Measurements from ENCODE around the gene GAA.
"Not testable (repeated sequence)": the region's sequence is repeated elsewhere in the genome, so short reads cannot be mapped to it uniquely, and the experiment has no call there.

Gene GAA

DNA sequence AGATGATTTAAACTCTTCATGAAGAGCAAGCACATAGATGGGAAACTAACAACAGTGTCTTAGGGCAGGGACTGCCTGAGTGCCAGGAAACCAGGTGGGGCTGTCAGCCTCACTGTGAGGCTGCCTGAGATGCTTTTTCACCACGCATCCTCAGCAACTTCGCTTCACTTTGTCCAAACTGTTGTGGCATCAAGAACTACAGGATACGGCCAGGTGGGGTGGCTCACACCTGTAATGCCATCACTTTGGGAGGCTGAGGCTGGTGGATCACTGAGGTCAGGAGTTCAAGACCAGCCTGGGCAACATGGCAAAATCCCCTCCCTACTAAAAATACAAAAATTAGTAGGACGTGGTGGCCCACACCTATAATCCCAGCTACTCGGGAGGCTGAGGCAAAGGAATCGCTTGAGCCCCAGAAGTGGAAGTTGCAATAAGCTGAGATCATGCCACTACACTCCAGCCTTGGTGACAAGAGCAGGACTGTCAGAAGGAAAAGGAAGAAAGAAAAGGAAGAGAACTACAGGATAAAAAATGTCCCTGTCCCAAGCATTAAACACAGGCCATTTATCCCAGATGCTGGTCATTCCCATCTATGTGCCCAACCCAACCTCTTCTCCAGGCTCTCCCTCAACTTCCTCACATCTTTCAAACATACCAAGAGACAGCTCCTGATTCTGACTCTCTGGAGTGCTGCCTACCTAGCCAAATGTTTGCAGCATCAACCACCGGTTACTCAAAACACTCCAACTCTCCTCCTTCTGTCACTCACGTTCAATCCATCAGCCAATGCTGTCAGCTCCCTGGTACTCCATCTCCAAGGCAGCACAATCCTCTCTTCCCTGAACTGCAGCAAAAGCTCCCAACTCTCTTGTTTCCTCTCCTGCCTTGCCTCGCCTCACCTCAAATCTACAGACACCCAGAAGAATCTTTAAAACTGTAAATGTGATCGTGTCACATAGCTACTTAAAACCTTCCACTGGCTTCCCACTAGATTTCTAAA, 44.0 kb downstream of the GAA start:
- no peak for DNase-seq (ENCODE audit: low spot score)

DNA sequence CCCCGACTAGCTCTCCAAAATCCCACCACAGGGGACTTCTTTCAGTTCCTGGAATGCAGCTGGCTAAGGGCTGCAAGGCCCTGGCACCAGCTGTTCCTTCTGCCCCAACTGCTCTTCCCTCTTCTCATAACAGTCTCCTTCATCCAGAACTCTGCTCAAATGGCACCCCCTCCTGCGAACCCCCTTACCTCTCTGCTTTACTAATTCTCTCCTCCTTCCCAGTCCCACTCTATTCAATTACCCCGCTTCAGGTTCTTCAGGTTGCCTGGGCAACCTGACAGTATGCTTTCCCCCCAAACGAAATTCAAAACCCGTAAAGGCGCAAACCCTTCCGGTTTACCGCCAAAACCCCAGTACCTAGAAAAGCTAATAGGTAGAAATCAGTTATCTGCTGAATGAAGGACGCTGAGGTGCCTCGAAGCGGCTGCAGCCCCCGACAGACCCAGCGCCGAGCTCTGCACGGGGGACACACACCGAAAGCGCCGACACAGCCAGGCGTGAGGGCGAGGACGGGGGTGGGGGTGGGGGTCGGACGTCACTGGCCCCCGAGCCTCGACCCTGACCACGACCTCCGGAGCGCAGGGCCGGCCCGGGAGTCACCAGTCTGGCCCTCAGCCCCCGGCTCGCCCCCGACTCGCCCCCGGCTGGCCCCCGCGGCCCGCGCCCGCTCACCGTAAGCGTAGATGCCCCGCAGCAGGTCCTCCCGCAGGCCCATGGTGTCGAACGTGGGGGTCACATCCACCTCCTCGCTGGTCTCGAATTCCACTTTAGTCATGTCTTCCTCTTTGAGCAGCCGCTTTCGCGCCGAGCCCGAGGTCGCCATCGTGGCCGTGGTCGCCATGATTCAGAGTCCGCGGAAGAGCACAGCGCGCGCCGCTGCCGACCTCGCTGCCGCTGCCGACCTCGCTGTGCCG, 45.0 kb downstream of the GAA start:
- DNase-seq (ENCODE audit: low spot score): peak; percentile 80

DNA sequence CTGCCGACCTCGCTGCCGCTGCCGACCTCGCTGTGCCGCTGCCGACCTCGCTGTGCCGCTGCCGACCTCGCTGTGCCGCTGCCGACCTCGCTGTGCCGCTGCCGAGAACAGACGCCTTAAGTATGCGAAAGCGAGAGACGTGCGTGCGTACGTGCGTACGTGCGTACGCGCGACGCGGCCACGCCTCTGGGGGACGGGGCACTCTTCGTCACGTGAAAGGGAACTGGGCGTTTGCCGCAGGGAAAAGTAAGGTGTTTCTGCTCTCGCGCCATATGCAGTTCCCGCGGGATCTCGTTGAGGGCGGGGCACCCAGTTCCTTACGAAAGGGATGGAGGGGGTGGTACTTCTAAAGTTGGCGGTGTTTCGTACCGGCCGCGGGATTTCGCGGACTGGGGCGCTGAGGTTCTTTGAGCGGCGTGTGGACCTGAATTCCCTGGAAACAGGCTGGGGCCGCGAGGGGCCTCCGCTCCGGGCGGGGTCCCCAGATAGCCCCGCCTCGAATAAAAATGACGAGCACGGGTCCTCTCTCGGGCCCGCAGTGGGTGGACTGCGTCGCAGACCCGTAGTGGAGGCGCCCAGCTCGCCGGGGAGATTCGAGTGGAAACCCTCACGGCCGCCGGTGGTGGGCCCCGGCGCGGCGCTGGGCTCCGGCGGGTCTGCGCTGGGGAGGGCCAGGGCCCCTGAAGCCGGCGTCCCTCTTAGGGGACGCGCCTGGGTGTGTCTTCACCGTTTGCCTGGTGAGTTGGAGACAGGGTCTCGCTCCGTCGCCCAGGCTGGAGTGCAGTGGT, 45.8 kb downstream of the GAA start, which contains the start of gene EIF4A3:
Gene EIF4A3 (minus strand): TSS at position 94 of the 788 bp plus-strand sequence. CDS start 167 bp downstream, outside the sequence.
- DNase-seq (ENCODE audit: low spot score): peak; percentile 99

DNA sequence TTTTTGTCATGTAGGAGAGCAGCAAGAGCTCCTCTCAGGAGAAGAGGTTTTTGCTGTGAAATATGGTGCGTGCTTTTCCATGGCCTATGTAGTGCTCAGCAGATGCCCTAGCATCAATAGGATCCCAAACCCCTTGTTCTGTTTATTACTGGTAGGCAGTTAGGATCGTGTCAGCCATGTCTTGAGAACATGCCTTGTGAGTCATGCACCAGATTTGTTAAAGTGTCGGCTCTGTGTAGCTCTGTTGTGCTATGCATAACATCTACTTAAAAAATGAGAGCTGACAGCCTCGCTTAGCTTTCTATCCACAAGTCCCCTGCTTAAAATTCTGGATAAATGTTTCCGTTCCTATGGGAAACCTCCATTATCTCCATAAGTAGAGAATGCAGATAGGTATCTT, 50.0 kb downstream of the GAA start:
- DNase-seq (ENCODE audit: low spot score): no peak

DNA sequence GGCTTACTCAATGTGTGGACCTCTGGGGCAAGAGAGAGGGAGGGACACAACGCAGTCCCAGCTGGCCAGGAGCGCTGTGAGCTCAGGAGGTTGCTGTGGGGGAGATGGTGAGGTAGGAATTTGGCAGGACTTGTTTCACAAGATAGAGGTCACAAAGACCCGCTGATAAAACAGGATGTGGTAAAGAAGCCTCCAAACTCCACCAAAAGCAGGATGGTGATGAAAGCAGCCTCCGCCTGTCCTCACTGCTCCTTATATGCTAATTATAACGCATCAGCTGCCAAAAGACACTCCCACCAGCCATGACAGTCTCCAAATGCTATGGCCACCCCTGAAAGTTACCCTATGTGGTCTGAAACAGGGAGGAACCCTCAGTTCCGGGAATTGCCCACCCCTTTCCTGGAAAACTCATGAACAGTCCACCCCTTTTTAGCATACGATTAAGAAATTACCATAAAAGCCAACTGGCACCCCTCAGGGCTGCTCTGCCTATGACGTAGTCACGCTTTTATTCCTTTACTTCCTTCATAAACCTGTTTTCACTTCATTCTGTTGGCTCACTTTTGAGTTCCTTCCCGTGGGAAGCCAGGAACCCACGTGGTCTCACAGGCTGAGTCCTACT, 50.8 kb downstream of the GAA start:
- DNase-seq (ENCODE audit: low spot score): no peak

DNA sequence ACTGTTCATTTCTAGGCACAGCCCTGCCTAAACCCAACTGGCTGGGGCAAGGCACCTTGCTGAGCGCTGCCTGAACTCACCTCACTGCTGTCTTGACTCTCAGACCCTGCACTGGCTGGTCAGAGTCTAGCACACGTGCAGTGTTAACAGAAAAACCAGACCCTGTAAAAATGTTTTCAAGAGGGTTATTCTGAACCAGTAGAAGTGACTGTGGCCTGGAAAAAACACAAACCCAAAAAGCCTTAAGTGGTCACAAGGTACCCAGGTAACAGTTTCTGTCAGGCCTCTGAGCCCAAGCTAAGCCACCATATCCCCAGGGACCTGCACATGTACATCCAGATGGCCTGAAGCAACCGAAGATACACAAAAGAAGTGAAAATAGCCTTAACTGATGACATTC, 51.6 kb downstream of the GAA start:
- DNase-seq (ENCODE audit: low spot score): no peak

DNA sequence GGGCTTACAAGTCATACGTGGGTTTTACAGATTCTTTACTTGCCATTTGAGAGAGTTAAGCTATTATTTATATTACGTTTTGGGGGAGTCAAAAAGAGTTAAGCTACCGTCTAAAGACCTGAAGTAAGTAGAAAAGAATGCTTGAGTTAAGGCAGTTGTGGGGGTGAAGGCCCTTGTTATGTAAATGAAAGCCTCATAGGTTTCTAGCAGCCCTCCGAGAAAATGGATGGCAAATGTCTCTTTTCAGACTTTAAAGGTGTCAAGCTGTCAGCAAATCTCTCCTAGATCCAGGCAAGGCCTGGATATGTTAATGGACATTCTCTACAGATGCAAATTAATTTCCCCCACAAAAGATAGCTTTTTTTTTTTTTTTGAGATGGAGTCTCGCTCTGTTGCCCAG, 52.8 kb downstream of the GAA start:
- DNase-seq (ENCODE audit: low spot score): no peak

DNA sequence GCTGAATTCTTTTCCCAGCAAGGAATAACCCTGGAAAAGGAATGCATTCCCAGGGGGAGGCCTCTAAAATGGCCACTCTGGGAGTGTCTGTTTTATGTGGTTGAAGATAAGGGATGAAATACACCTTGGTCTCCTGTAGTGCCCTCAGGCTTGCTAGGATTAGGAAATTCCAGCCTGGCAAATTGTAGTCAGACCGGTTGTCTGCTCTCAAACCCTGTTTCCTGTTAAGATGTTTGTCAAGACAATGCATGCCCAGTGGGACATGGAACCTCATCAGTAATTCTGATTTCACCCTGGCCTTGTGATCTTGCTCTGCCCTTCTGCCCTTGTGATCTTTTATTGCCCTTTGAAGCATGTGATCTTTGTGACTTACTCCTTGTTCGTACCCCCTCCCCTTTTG, 54.2 kb downstream of the GAA start:
- DNase-seq (ENCODE audit: low spot score): not testable (repeated sequence)

DNA sequence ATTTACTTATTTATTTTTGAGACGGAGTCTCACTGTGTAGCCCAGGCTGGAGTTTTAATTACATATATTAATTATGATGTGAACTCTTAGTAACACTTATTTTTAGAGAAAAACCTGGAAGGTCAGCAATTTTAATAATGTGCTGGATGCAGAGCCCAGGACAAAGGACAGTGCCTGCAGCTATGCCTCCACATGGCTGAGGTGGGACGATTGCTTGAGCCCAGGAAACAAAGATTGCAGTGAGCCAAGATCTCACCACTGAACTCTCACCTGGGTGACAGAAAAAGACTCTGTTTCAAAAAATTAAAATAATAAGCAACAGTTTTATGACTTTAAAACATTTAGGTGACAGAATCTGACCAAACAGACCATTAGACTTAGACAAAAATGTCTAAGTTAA, 57.5 kb downstream of the GAA start:
- no peak for DNase-seq (ENCODE audit: low spot score)

DNA sequence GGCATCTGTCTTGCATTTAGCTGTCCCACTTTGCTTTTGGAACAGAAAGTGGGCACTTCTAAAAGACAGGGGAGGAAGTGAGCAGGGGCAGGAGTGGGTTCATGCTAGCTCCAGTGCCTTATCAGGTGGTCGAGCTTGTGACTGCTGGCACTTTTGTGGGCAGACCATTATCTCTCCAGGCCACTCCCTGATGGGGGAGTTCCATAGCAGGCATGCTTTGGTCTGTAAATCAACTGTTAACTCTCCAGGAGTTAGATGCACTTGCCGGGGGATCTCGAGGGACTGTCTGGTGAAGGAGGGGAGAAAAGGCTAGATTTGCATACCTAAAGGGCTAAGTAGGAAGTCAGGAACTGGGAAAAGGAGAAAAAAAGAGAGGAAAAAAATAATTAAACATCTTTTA, 59.2 kb downstream of the GAA start:
- DNase-seq (ENCODE audit: low spot score): no peak

DNA sequence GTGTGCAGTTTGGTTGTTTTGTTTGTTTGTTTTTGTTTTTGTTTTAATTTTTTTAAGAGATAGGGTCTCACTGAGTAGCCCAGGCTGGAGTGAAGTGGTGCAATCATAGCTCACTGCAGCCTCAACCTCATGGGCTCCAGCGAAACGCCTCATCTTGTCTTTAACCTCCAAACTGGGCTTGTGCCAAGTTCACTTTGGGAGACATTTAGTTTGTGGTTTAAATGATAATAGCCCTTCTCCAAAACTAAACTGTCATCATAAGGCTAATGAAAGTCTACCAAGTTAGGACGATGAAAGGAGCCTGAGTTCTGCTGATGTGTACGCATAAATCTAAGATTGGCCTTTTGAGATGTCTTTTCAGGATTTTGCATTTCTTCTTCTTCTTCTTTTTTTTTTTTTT, 62.0 kb downstream of the GAA start:
- DNase-seq (ENCODE audit: low spot score): no peak

DNA sequence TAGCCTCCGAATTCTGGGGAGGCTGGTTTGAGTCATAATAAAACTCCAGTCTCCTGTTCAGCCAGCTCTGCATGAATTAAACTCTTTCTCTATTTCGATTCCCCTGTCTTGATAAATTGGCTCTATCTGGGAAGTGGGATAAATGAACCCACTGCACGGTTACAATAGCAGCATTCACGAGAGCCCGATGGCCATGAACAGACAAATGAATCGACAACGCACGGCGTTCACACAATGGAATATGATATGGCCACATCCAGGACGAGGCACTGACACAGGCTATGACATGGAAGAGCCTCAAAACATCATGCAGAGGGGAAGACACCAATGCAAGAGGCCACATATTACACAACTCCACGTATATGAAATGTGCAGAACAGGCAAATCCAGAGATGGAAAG, 62.8 kb downstream of the GAA start:
- DNase-seq (ENCODE audit: low spot score): no peak

DNA sequence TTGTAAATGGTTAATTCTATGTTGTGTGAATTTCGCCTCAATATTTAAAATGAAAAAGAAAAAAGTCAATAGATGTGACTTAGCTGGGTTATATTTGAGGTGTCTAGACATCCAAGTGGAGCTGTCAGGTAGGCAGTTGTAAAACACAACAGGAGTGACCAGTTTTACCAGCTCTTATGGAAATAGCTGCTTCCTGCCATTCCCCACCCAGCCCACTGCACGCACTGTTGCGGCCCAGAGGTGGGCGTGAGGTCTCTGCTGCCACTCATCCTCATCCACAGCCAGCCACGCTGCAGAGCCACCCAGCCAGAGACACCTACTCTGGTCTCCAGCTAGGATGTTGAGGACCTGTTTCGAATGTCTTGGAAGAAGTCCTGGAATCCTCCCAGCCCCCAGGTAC, 65.1 kb downstream of the GAA start:
- DNase-seq (ENCODE audit: low spot score): no peak

DNA sequence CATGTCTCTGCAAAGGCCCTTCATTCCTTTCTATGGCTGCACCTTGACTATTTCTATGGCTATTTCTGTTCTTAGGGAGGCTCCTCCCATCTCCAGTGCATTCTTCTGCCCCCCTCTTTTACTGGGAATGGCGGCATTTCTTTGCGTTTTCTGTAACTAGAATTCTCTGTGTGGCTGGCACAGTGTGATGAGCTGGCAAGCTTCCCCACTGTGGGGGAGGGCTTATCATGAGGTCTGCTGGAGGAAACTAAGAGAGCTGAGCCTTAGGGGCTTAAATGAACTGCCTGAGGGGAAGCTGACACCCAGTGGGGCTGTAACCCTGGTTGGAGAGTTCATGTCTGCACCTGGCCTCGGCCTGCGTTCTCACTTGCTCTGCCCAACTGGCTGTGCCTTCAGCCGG, 67.0 kb downstream of the GAA start:
- DNase-seq (ENCODE audit: low spot score): no peak

DNA sequence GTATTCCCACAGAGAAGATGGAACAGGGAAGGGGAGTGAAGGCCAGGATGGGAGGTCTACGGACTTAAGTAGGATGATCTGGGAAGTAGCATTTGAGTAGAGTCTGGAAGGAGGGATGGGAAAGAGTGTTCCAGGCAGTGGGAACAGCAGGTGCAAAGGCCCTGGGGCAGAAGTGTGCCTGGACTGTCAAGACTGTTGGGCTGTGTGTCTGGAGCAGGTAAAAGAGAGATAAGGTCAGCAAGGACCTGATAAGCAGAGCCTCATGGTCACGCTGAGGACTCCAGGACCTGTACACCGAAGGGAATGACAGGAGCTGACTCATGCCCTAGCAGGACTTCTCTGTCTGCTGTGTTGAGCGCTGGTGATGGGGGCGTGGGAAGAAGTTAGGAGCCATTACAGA, 67.7 kb downstream of the GAA start:
- no peak for DNase-seq (ENCODE audit: low spot score)
